Measurements from ENCODE around the gene TPD52L2.
"Not testable (repeated sequence)": the region's sequence is repeated elsewhere in the genome, so short reads cannot be mapped to it uniquely, and the experiment has no call there.

The TPD52L2 gene

DNA sequence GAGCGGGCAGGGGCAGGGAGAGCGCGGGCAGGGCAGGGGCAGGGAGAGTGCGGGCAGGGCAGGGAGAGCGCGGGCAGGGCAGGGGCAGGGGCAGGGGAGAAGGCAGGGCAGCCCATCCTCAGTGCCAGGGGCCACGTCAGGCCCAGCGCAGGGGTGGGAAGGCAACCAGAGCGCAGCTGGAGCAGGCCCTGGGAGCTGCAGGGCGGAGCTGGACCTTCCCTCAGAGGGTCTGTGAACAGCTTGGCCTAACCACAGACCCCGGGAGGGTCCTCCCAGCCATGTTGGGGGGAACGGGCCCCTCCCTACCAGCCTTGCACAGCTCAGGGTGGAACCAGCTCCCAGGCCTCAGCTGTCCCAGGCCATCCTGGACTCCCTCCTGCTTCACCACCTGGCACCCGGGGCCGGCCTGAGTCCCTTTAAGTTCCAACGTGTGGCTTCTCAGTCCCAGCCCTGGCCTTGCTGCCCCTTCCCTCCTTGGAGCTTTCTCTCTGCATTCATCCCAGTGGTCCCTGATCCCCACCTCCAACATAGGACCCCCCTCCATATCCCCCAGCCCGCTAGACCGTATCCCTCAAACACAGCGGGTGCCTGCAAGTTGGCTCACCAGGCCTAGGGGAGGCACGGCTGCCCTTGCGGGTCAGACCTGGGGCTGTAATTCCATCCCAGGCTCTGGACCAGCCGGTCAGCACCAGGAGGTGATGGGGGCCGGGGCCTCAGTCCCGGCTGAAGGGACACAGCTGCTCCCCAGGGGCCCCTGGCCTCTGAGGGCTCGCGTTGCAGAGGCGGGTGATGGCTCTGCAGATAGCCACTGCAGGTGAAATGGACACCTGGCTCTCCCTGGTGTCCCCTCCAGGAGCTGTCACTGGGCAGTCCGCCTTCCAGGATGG, 28.4 kb upstream of the TPD52L2 start:
- no peak for DNase-seq

GRCh38 chr20:63837479-63837878, 27.6 kb upstream of the TPD52L2 start:
- no peak for DNase-seq

DNA sequence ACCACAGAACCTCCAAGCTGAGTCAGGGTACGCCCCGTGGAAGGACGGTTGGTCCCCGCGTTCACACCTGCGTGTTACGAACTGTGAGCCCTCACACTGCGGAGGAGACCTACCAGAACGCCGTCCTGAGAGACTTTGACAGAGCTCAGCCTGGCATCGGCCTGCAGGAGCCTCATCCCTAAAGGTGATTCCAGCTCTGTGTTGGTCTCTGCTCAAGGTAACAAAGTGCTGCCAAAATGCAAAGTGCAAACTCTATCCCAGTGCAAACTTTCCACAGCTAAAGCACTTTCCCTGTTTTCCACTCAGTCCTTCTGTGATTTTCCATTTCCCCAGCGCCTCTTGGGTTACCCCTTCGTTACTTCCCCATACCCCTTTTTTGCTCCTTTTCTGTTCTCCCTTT, 25.4 kb upstream of the TPD52L2 start:
- DNase-seq: no peak

DNA sequence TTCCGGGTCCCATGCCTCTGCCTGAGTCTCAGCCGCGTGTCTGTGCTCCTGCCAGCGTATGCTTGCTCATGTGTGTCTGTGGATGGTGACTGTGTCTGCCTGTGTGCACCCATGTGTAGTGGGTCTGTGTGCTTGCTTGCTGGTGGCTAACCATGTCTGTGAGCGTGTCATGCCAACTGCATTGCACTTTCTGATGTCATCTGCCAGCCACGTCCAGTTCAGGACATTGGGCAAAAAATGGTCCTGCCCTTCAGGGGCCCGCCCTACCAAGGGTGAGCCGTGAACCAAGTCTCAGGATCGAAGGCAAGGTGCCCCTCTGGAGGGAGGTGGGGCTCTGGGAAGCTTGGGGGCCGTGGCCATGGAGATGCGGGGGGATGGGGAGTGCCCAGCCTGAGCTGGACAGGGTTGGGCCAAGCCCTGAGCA, 24.7 kb upstream of the TPD52L2 start:
- DNase-seq: no peak

- DNase-seq: no peak
Observed at GRCh38 chr20:63842258-63842657, 22.8 kb upstream of the TPD52L2 start.

GRCh38 chr20:63843222-63843621, 21.8 kb upstream of the TPD52L2 start:
- no peak for DNase-seq

DNA sequence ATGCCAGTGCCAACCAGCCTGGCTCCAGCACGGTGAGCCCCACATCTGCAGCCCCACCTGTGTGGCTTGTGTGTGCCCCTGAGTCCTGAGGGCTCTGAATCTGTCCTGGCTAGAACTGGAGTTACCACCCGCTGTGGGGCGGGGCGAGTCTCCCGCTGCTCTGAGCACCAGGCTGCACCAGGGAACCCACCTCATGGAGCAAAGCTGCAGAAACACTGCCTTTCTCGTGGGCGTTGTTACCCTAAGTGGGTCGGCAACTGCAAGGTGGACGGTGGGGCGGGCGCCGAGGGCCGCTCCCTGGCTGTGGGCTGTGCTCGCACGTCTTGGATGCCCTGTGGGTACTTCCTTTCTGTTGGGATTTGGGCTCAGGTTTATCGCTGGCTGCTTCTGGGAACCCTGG, 21.3 kb upstream of the TPD52L2 start:
- no peak for DNase-seq

DNA sequence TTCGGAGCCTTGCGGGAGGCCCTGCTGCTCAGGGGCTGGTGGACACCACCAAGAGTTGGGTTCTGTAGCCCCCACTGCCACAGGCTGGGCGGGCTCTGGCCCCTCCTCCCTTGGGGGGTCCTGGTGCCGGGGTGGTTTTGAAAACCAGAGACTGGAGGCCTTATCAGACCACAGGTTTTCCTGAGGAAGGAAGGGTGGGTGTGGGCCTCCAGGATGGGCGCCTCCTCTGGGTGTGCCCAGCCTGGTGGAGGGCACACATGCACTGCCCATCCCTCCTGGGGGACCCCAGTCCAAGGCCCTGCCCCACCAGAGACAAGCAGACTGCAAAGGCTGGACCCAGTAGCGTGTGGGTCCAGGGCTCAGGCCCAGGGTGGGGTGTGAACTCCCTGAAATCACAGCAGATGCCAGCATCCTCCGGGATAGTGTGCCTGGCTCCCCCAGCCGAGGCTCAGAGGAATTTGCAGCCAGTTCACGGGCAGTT, 20.5 kb upstream of the TPD52L2 start:
- no peak for DNase-seq

- no peak for DNase-seq
Observed at GRCh38 chr20:63846128-63846771, 18.8 kb upstream of the TPD52L2 start.

DNA sequence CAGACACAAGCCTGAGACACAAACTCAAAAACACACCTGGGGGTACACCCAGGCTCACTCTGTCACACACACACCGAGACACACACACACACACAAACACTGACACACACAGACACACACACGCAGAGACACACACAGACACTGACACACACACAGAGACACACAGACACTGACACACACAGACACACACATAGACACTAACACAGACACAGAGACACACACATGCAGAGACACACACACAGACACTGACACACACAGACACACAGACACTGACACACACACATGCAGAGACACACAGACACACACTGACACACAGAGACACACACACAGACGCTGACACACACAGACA, 18.2 kb upstream of the TPD52L2 start:
- no peak for DNase-seq

- no peak for DNase-seq
Observed at GRCh38 chr20:63847237-63848002, 17.6 kb upstream of the TPD52L2 start.

- no peak for DNase-seq
Observed at GRCh38 chr20:63848003-63848911, 16.8 kb upstream of the TPD52L2 start.

- DNase-seq: no peak
Observed at GRCh38 chr20:63850689-63851547, 14.2 kb upstream of the TPD52L2 start.

DNA sequence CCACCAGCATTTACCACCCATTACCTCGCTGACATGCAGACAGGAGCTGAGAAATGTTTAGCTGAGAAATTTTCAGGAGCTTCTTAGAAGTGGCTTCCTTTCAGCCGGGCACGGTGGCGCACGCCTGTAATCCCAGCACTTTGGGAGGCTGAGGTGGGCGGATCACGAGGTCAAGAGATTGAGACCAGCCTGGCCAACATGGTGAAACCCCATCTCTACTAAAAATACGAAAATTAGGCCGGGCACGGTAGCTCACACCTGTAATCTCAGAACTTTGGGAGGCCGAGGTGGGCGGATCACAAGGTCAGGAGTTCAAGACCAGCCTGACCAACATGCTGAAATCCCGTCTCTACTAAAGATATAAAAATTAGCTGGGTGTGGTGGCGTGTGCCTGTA, 13.5 kb upstream of the TPD52L2 start:
- DNase-seq: not testable (repeated sequence)

DNA sequence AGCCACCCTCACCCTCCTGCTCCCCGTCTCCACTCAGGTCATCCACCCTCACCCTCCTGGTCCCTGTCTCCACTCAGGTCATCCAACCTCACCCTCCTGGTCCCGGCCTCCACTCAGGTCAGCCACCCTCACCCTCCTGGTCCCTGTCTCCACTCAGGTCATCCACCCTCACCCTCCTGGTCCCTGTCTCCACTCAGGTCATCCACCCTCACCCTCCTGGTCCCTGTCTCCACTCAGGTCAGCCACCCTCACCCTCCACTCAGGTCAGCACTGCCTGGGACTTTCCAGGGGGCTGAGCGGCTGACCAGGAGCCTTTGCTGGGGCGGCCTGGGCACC, 11.4 kb upstream of the TPD52L2 start:
- not testable (repeated sequence) for DNase-seq

GRCh38 chr20:63854069-63854765, 10.9 kb upstream of the TPD52L2 start:
- no peak for DNase-seq

- DNase-seq: no peak
Observed at GRCh38 chr20:63854766-63855362, 10.2 kb upstream of the TPD52L2 start.

- no peak for DNase-seq
Observed at GRCh38 chr20:63855363-63856097, 9.5 kb upstream of the TPD52L2 start.

DNA sequence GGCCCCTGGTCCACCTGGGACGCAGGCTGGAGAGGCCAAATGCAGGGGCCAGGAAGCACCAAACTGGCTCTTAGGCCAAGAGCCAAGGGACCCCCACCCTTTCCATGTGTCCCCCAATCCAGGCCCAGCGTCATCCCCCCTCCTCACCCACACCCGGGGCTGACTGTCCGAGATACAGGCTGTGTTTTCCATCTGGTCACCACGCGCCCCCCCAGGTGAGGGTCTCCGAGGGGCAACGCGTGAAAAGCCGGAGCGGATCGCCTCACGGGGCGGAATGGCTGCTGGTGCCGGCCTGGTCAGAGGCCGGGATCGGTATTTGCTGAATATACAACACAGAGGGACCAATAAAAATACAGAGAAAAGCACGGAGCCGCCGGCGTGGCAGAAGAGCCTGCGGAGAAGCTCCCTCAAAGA, 9.0 kb upstream of the TPD52L2 start:
- DNase-seq: no peak
